HCT116 (cell line): ENCODE measurements around the gene MAPK4. TPM values are rescaled to one million over a fixed set of nuclear protein-coding genes. Genes with fewer than 3 reads are reported as not detected.

Source experiments
- ATAC-seq: fragments of 200-7000 bp; cut with Tn5 transposase; 2 replicates; pipeline ENCODE4 v1.9.1; 2020; ENCODE audit warnings: mild to moderate bottlenecking, moderate library complexity
- BruUV-seq: library from RNA; stranded (reverse); fragments of 400-500 nt; replicated peaks from 2 replicates; lab custom pipeline; 2021; lab: Mats Ljungman, UMichigan
- CTCF ChIA-PET: fragments of 300-600 bp; sonication (Branson Sonifier 250); formaldehyde crosslinking; loops from one replicate; lab custom pipeline; 2021; ENCODE audit warnings: antibody characterized with exemption; lab: Charles Lee
- POLR2A ChIA-PET: fragments of 300-600, 350-600 bp; sonication (Branson Sonifier 250); formaldehyde crosslinking; loops from one replicate; lab custom pipeline; 2021; ENCODE audit warnings: antibody characterized with exemption; lab: Charles Lee
- RAD21 ChIA-PET, 2 experiments: fragments of 300-600 bp; sonication (Branson Sonifier 250); formaldehyde crosslinking; loops; one replicate each; lab custom pipeline; 2023; ENCODE audit warnings: low total read pairs in 2 of 2; ENCODE audit not compliant: uncharacterized antibody in 2 of 2, unreplicated experiment in 2 of 2, low non-redundant PET in 1 of 2; lab: Charles Lee
- DNase-seq: peaks from one replicate; pipeline ENCODE4 v3.0.0-alpha.2; 2010; ENCODE audit warnings: low read depth, low spot score
- H2AFZ ChIP-seq: fragments of 200-600 bp; shearing (Covaris generic), sonication (generic); 2 replicates; pipeline ENCODE4 v1.6.1; 2017; ENCODE audit warnings: low read depth, mixed run types, mixed read lengths, antibody characterized with exemption, low read length; ENCODE audit not compliant: poor library complexity, severe bottlenecking
- H3K27ac ChIP-seq: 2 replicates; pipeline ENCODE4 v1.5.1; 2012; ENCODE audit warnings: low read depth, low read length
- H3K27me3 ChIP-seq: fragments of 200-600 bp; sonication (generic); 2 replicates; pipeline ENCODE4 v1.6.1; 2016; ENCODE audit warnings: mixed run types, low read length, mixed read lengths; ENCODE audit not compliant: insufficient read depth
- H3K36me3 ChIP-seq, 2 experiments: fragments of 200-500 bp in 1 of 2; fragments of 200-600 bp in 1 of 2; sonication (Bioruptor generic) in 1 of 2; sonication (generic) in 1 of 2; 2 replicates each; pipeline versions ENCODE4 v1.5.1 to v1.6.1; 2014 to 2016; ENCODE audit warnings: low read length in 2 of 2, inconsistent platforms in 1 of 2, mixed read lengths in 1 of 2, mixed run types in 1 of 2; ENCODE audit not compliant: insufficient read depth in 2 of 2, control insufficient read depth in 1 of 2
- H3K4me1 ChIP-seq, 2 experiments: fragments of 200-600 bp in 1 of 2; sonication (generic) in 1 of 2; 2 replicates each; pipeline versions ENCODE4 v1.5.1 to v1.6.1; 2012 to 2017; ENCODE audit warnings: low read length in 2 of 2, inconsistent platforms in 1 of 2, mild to moderate bottlenecking in 1 of 2, mixed read lengths in 1 of 2, mixed run types in 1 of 2, moderate library complexity in 1 of 2; ENCODE audit not compliant: insufficient read depth in 2 of 2, control insufficient read depth in 1 of 2
- H3K4me2 ChIP-seq: fragments of 200-600 bp; sonication (generic); 2 replicates; pipeline ENCODE4 v1.6.1; 2017; ENCODE audit warnings: mixed run types, low read length, mixed read lengths
- H3K4me3 ChIP-seq, 2 experiments: fragments of 200-600 bp in 1 of 2; sonication (generic) in 1 of 2; replicated peaks in 1 of 2; 2 replicates each; pipeline ENCODE4 v1.5.1; 2011 to 2016; ENCODE audit warnings: low read length in 2 of 2, control low read depth in 1 of 2, low read depth in 1 of 2, mild to moderate bottlenecking in 1 of 2, mixed read lengths in 1 of 2, mixed run types in 1 of 2
- H3K79me2 ChIP-seq: fragments of 200-600 bp; sonication (generic); 2 replicates; pipeline ENCODE4 v1.6.1; 2017; ENCODE audit warnings: mild to moderate bottlenecking, mixed run types, low read length, moderate library complexity, mixed read lengths; ENCODE audit not compliant: insufficient read depth
- H3K9ac ChIP-seq: fragments of 200-600 bp; sonication (generic); 2 replicates; pipeline ENCODE4 v1.6.1; 2016; ENCODE audit warnings: low read length, mixed read lengths
- H3K9me2 ChIP-seq: fragments of 200-600 bp; sonication (generic), shearing (Covaris generic); 2 replicates; pipeline ENCODE4 v1.6.1; 2017; ENCODE audit warnings: mixed run types, mild to moderate bottlenecking, moderate library complexity; ENCODE audit not compliant: insufficient read depth
- H3K9me3 ChIP-seq, 2 experiments: fragments of 200-500 bp in 1 of 2; fragments of 200-600 bp in 1 of 2; sonication (Bioruptor generic) in 1 of 2; sonication (generic) in 1 of 2; 2 replicates each; pipeline ENCODE4 v1.6.1; 2014 to 2017; ENCODE audit warnings: low read length in 2 of 2, mixed read lengths in 2 of 2, inconsistent platforms in 1 of 2, low read depth in 1 of 2, mild to moderate bottlenecking in 1 of 2, mixed run types in 1 of 2, moderate library complexity in 1 of 2; ENCODE audit not compliant: control insufficient read depth in 1 of 2, insufficient read depth in 1 of 2
- H4K20me1 ChIP-seq: fragments of 200-600 bp; sonication (generic), shearing (Covaris generic); 2 replicates; pipeline ENCODE4 v1.6.1; 2017; ENCODE audit warnings: mixed run types, mild to moderate bottlenecking, moderate library complexity; ENCODE audit not compliant: insufficient read depth
- ATF3 ChIP-seq: IDR thresholded peaks from 2 replicates; pipeline ENCODE4 v1.6.1; 2012
- CBX3 ChIP-seq: IDR thresholded peaks from 2 replicates; pipeline ENCODE4 v1.6.1; 2012; ENCODE audit warnings: low read depth
- CTCF ChIP-seq, 3 experiments: fragments of 200-600 bp in 1 of 3; sonication (generic) in 1 of 3; IDR thresholded peaks in 2 of 3; conservative IDR thresholded peaks in 1 of 3; 2 replicates each; pipeline ENCODE4 v1.5.1; 2012 to 2017; ENCODE audit warnings: low read depth in 2 of 3, low read length in 2 of 3, antibody characterized with exemption in 1 of 3, borderline replicate concordance in 1 of 3, control low read depth in 1 of 3, mild to moderate bottlenecking in 1 of 3, mixed read lengths in 1 of 3, mixed run types in 1 of 3, moderate library complexity in 1 of 3; ENCODE audit not compliant: insufficient read depth in 1 of 3
- ELF1 ChIP-seq: IDR thresholded peaks from 2 replicates; pipeline ENCODE4 v1.6.1; 2012; ENCODE audit warnings: low read depth, borderline replicate concordance
- EZH2 ChIP-seq: fragments of 200-600 bp; sonication (generic); IDR thresholded peaks from 2 replicates; pipeline ENCODE4 v1.6.1; 2017; ENCODE audit warnings: antibody characterized with exemption, mixed run types
- EZH2phosphoT487 ChIP-seq: fragments of 200-600 bp; IDR thresholded peaks from 2 replicates; pipeline ENCODE4 v1.6.1; 2018; ENCODE audit warnings: antibody characterized with exemption, borderline replicate concordance
- FOSL1 ChIP-seq: IDR thresholded peaks from 2 replicates; pipeline ENCODE4 v1.6.1; 2012; ENCODE audit warnings: low read depth
- JUND ChIP-seq: IDR thresholded peaks from 2 replicates; pipeline ENCODE4 v1.6.1; 2012
- POLR2AphosphoS5 ChIP-seq: IDR thresholded peaks from 2 replicates; pipeline ENCODE4 v1.6.1; 2011; ENCODE audit warnings: mild to moderate bottlenecking, low read depth, low read length, moderate library complexity
- RAD21 ChIP-seq: IDR thresholded peaks from 2 replicates; pipeline ENCODE4 v1.6.1; 2012; ENCODE audit warnings: low read depth, mild to moderate bottlenecking
- SIN3A ChIP-seq: IDR thresholded peaks from 2 replicates; pipeline ENCODE4 v1.6.1; 2012; ENCODE audit warnings: low read depth
- SP1 ChIP-seq: IDR thresholded peaks from 2 replicates; pipeline ENCODE4 v1.6.1; 2012; ENCODE audit warnings: low read depth
- SRF ChIP-seq: IDR thresholded peaks from 2 replicates; pipeline ENCODE4 v1.6.1; 2012; ENCODE audit warnings: low read depth
- TCF7L2 ChIP-seq: IDR thresholded peaks from 2 replicates; pipeline ENCODE4 v1.7.0; 2011; ENCODE audit warnings: borderline replicate concordance, inconsistent platforms; ENCODE audit not compliant: insufficient read depth, insufficient read length; ENCODE audit errors: extremely low read depth
- ZBTB33 ChIP-seq: IDR thresholded peaks from 2 replicates; pipeline ENCODE4 v1.6.1; 2011; ENCODE audit warnings: mild to moderate bottlenecking, low read length, moderate library complexity; ENCODE audit not compliant: insufficient replicate concordance; ENCODE audit errors: extremely low read depth
- intact Hi-C: fragments of 100-400 bp; cut with micrococcal nuclease; formaldehyde crosslinking; loops from 2 replicates; pipeline ENCODE4 v1.10.0; 2022
- total RNA-seq: library from RNA; stranded (reverse); gene quantifications from one replicate; pipeline ENCODE4 v1.2.1, GENCODE V29; 2021; ENCODE audit not compliant: unreplicated experiment

MAPK4 gene
- total RNA-seq, 1 experiment from 2014 or later = 0.89 TPM

GRCh38 chr18:50624981-50625380 is 65.1 kb downstream of the MAPK4 start:
- no peak for TF ChIP-seq FOSL1
- no peak for TF ChIP-seq SP1
- no peak for TF ChIP-seq TCF7L2
- TF ChIP-seq SRF = no peak
- TF ChIP-seq RAD21 = no peak
- TF ChIP-seq ZBTB33 = no peak
- H3K4me3 ChIP-seq = no peak overlapping the region
- no peaks in the 10 kb centered on the region for H3K9me3 ChIP-seq
- H3K9ac ChIP-seq = no peak overlapping the region
- no peaks in the 10 kb centered on the region for H3K27me3 ChIP-seq
- no peak overlapping the region for H3K27ac ChIP-seq
- intact Hi-C loops = no loop called here
- ATAC-seq (no peak), DNase-seq (no peak)
- ChIA-PET CTCF (no interaction called here), POLR2A (no interaction called here), RAD21 (no interaction called here)
- H3K9me2 ChIP-seq = no peaks in the 10 kb centered on the region
- H4K20me1 ChIP-seq = no peaks in the 10 kb centered on the region
- no peaks in the 10 kb centered on the region for H3K79me2 ChIP-seq
- no peak overlapping the region for H2AFZ ChIP-seq
- BruUV-seq = no TSS peak
- H3K4me2 ChIP-seq = no peak overlapping the region
- H3K4me1 ChIP-seq = no peaks in the 10 kb centered on the region
- H3K36me3 ChIP-seq = no peaks in the 10 kb centered on the region

- Histone ChIP-seq H3K79me2 (no peaks in the 10 kb centered on the region), H3K4me2 (no peak overlapping the region), H3K9me2 (no peaks in the 10 kb centered on the region), H3K9me3 (no peaks in the 10 kb centered on the region), H3K27ac (no peak overlapping the region), H4K20me1 (no peaks in the 10 kb centered on the region), H3K4me1 (peaks cover 0 to 4% of the 10 kb centered on the region in 2 experiments; a peak in 2 of 4 replicates), H3K9ac (no peak overlapping the region), H3K27me3 (no peaks in the 10 kb centered on the region), H3K36me3 (no peaks in the 10 kb centered on the region), H3K4me3 (no peak overlapping the region), H2AFZ (no peak overlapping the region)
- DNase-seq (no peak), ATAC-seq (no peak)
- intact Hi-C loops = no loop called here
- CTCF ChIA-PET = no interaction called here
- no TSS peak for BruUV-seq
- POLR2A ChIA-PET = no interaction called here
- RAD21 ChIA-PET = no interaction called here
- TF ChIP-seq EZH2phosphoT487 (no peak), SIN3A (no peak), POLR2AphosphoS5 (no peak), CTCF (IDR thresholded peaks at IDR 0.05 in 2 of 3, conservative IDR thresholded peaks at IDR 0.05 in 1 of 3; ENCODE audit: borderline replicate concordance in 1 of 3, insufficient read depth in 1 of 3, low read depth in 2 of 3, low read length in 2 of 3) (no peak), ZBTB33 (no peak), SRF (no peak), EZH2 (no peak), ELF1 (no peak), ATF3 (no peak), CBX3 (no peak), JUND (no peak), RAD21 (no peak)
Observed at GRCh38 chr18:50626317-50626716, 66.4 kb downstream of the MAPK4 start.
